BJ (cell line): Measurements from ENCODE around the gene CEACAM21. TPM values are rescaled to one million over a fixed set of nuclear protein-coding genes. Genes with fewer than 3 reads are reported as not detected.

Experiments used
- polyA plus RNA-seq: library from polyadenylated mRNA; depleted of rRNA; stranded (reverse); fragments of >200 nt; gene quantifications from 2 replicates; pipeline ENCODE4 v1.2.3, GENCODE V29; 2011; rRNA removed

The CEACAM21 gene
- polyA plus RNA-seq, 1 experiment = not detected

Other genes starting within 250 kb of the CEACAM21 start
- 7.3 and 11.2 TPM in 2 replicates for gene TGFB1, start 222.2 kb upstream of the CEACAM21 start, polyA plus RNA-seq
- gene B9D2, start 212.0 kb upstream of the CEACAM21 start, polyA plus RNA-seq = 6.6 and 10.9 TPM in 2 replicates
- 3.2 and 5.1 TPM in 2 replicates for gene TMEM91, start 199.6 kb upstream of the CEACAM21 start, polyA plus RNA-seq
- 16.5 and 24.7 TPM in 2 replicates for gene EXOSC5, start 178.8 kb upstream of the CEACAM21 start, polyA plus RNA-seq
- gene BCKDHA, start 178.3 kb upstream of the CEACAM21 start, polyA plus RNA-seq = 15.1 and 24.2 TPM in 2 replicates
- gene B3GNT8, start 148.8 kb upstream of the CEACAM21 start, polyA plus RNA-seq = 0.36 and 0.40 TPM in 2 replicates
- 54.0 and 82.4 TPM in 2 replicates for gene DMAC2, start 136.3 kb upstream of the CEACAM21 start, polyA plus RNA-seq
- not detected in 2 replicates for gene ERICH4, start 133.0 kb upstream of the CEACAM21 start, polyA plus RNA-seq
- gene CEACAM4, start 50.9 kb downstream of the CEACAM21 start, polyA plus RNA-seq = not detected in 2 replicates
- not detected in 2 replicates for gene CEACAM7, start 112.1 kb downstream of the CEACAM21 start, polyA plus RNA-seq
- gene CEACAM5, start 132.5 kb downstream of the CEACAM21 start, polyA plus RNA-seq = not detected in 2 replicates
- gene CEACAM6, start 179.4 kb downstream of the CEACAM21 start, polyA plus RNA-seq = not detected in 2 replicates
- not detected in 2 replicates for gene CEACAM3, start 220.4 kb downstream of the CEACAM21 start, polyA plus RNA-seq